ENCODE data around the gene LTB4R. TPM values are rescaled to one million over a fixed set of nuclear protein-coding genes. Genes with fewer than 3 reads are reported as not detected.

LTB4R gene
- total and polyA plus RNA-seq, 4 donors: 0.86 to 5.0 (median 2.5) TPM

- no peak for TF ChIP-seq RAD21 (IDR thresholded peaks at IDR 0.05)
- no peak for TF ChIP-seq HNF4G (IDR thresholded peaks at IDR 0.05)
These were observed 41.3 kb upstream of the LTB4R start (continued) for GRCh38 chr14:24269910-24270536.

- H3K4me1 ChIP-seq (ENCODE audit: control insufficient read depth in 4 of 4, insufficient read depth in 4 of 4, low read length in 3 of 4): peaks cover 1 to 19% (median 5%) of the 10 kb centered on the region in 4 donors
- TF ChIP-seq RXRA (IDR thresholded peaks at IDR 0.05) (no peak), HNF4G (IDR thresholded peaks at IDR 0.05) (no peak), FOXA1 (IDR thresholded peaks at IDR 0.05) (no peak), CTCF (IDR thresholded peaks at IDR 0.05; ENCODE audit: low read depth, low read length, missing input control) (no peak)
- H3K36me3 ChIP-seq (ENCODE audit: control insufficient read depth in 4 of 4, insufficient read depth in 3 of 4, low read depth in 1 of 4, low read length in 3 of 4): peaks cover 0 to 34% (median 9%) of the 10 kb centered on the region in 4 donors
- WGBS: 20% methylated on average over 13 of the region's 13 CpGs
- peak overlapping the region; percentile 59 to 87 (median 82) for H3K4me3 ChIP-seq (ENCODE audit: low read depth in 1 of 3, low read length in 3 of 3)
- no peaks in the 10 kb centered on the region for H3K27me3 ChIP-seq (ENCODE audit: control insufficient read depth in 4 of 4, insufficient read depth in 4 of 4, low read length in 3 of 4)
- H3K9ac ChIP-seq (ENCODE audit: low read depth in 1 of 2, low read length in 2 of 2): peak overlapping the region in 1 of 2 donors; percentile 48
- DNase-seq (ENCODE audit: low spot score): no peak
- no peaks in the 10 kb centered on the region for H3K9me3 ChIP-seq (ENCODE audit: control insufficient read depth in 4 of 4, low read length in 3 of 4)
- peak overlapping the region; percentile 92 to 96 for H3K27ac ChIP-seq (ENCODE audit: low read depth in 1 of 2, low read length in 2 of 2)
These were observed 40.7 kb upstream of the LTB4R start for GRCh38 chr14:24270537-24271133.

GRCh38 chr14:24271134-24271833 lies 40.0 kb upstream of the LTB4R start, which contains the start of gene RABGGTA:
Gene RABGGTA (minus strand): TSS chr14:24271597. CDS start chr14:24271115, 482 bp downstream.
- Histone ChIP-seq H3K36me3 (ENCODE audit: control insufficient read depth in 4 of 4, insufficient read depth in 3 of 4, low read depth in 1 of 4, low read length in 3 of 4) (peaks cover 0 to 28% (median 7%) of the 10 kb centered on the region in 4 donors), H3K4me1 (ENCODE audit: control insufficient read depth in 4 of 4, insufficient read depth in 4 of 4, low read length in 3 of 4) (peaks cover 1 to 19% (median 5%) of the 10 kb centered on the region in 4 donors), H3K4me3 (ENCODE audit: low read depth in 1 of 3, low read length in 3 of 3) (peak within 1 kb of the TSS; percentile 59 to 87 (median 82)), H3K27ac (ENCODE audit: low read depth in 1 of 2, low read length in 2 of 2) (peak within 1 kb of the TSS; percentile 92 to 96), H3K9me3 (ENCODE audit: control insufficient read depth in 4 of 4, low read length in 3 of 4) (no peaks in the 10 kb centered on the region), H3K9ac (ENCODE audit: low read depth in 1 of 2, low read length in 2 of 2) (peak within 1 kb of the TSS; percentile 48 to 80), H3K27me3 (ENCODE audit: control insufficient read depth in 4 of 4, insufficient read depth in 4 of 4, low read length in 3 of 4) (no peaks in the 10 kb centered on the region)
- peak; percentile 88 for DNase-seq (ENCODE audit: low spot score)
- TF ChIP-seq CTCF (IDR thresholded peaks at IDR 0.05; ENCODE audit: low read depth, low read length, missing input control) (peak; percentile 62), RAD21 (IDR thresholded peaks at IDR 0.05) (peak in 1 of 2 donors; percentile 70), RXRA (IDR thresholded peaks at IDR 0.05) (no peak), SP1 (IDR thresholded peaks at IDR 0.05) (peak; percentile 47), JUND (IDR thresholded peaks at IDR 0.05) (no peak), NR2F2 (IDR thresholded peaks at IDR 0.05) (no peak), HNF4A (conservative IDR thresholded peaks at IDR 0.05) (no peak), GABPA (IDR thresholded peaks at IDR 0.05 in 1 of 2, conservative IDR thresholded peaks at IDR 0.05 in 1 of 2) (peak in 1 of 2 donors; percentile 77), ATF3 (IDR thresholded peaks at IDR 0.05) (no peak), REST (IDR thresholded peaks at IDR 0.05) (peak; percentile 59)
- WGBS: under 1% methylated on average over 61 of the region's 61 CpGs
